HepG2 (cell line): ENCODE results near the gene SUPT4H1. TPM values are rescaled to one million over a fixed set of nuclear protein-coding genes. Genes with fewer than 3 reads are reported as not detected.

Source experiments
- ELF1 ChIP-seq: sonication (generic); formaldehyde crosslinking; IDR thresholded peaks from 2 replicates; pipeline ENCODE4 v1.4.0; 2020; ENCODE audit warnings: missing genetic modification reagents
- LCORL ChIP-seq, 2 experiments: fragments of 450-650 bp in 1 of 2; sonication (generic) in 1 of 2; formaldehyde crosslinking in 1 of 2; IDR thresholded peaks; 2 replicates each; pipeline versions ENCODE4 v1.5.0 to v1.6.1; 2017 to 2020; ENCODE audit warnings: antibody characterized with exemption in 1 of 2, missing genetic modification reagents in 1 of 2
- PAX8 ChIP-seq: sonication (generic); formaldehyde crosslinking; IDR thresholded peaks from 2 replicates; pipeline ENCODE4 v1.8.0; 2022; ENCODE audit warnings: mild to moderate bottlenecking, missing genetic modification reagents, borderline replicate concordance
- ZNF343 ChIP-seq: sonication (generic); formaldehyde crosslinking; IDR thresholded peaks from 2 replicates; pipeline ENCODE4 v1.4.0; 2020; ENCODE audit warnings: mild to moderate bottlenecking, missing genetic modification reagents
- ZNF460 ChIP-seq: sonication (generic); formaldehyde crosslinking; IDR thresholded peaks from 2 replicates; pipeline ENCODE4 v1.5.1; 2020; ENCODE audit warnings: missing genetic modification reagents, mild to moderate bottlenecking, borderline replicate concordance
- ZNF563 ChIP-seq: sonication (generic); formaldehyde crosslinking; IDR thresholded peaks from 2 replicates; pipeline ENCODE4 v1.8.0; 2022; ENCODE audit warnings: mild to moderate bottlenecking, moderate library complexity, missing genetic modification reagents
- ZNF564 ChIP-seq: sonication (generic); formaldehyde crosslinking; IDR thresholded peaks from 2 replicates; pipeline ENCODE4 v1.8.1; 2023; ENCODE audit warnings: mild to moderate bottlenecking, missing genetic modification reagents
- ZNF619 ChIP-seq: sonication (generic); formaldehyde crosslinking; IDR thresholded peaks from 2 replicates; pipeline ENCODE4 v1.4.0; 2020; ENCODE audit warnings: mild to moderate bottlenecking, missing genetic modification reagents
- ZNF652 ChIP-seq: IDR thresholded peaks from 2 replicates; pipeline ENCODE4 v1.6.1; 2016; ENCODE audit warnings: low read depth, borderline replicate concordance
- ZNF878 ChIP-seq: sonication (generic); formaldehyde crosslinking; IDR thresholded peaks from 2 replicates; pipeline ENCODE4 v1.8.1; 2023; ENCODE audit warnings: mild to moderate bottlenecking, missing genetic modification reagents, moderate library complexity
- polyA plus RNA-seq, 8 experiments: library from polyadenylated mRNA; depleted of rRNA in 3 of 8; stranded (reverse) in 7 of 8; unstranded in 1 of 8; fragments of >200 nt; fragmentation: Illumina TruSeq in 4 of 8; extraction: Trizol in 4 of 8; gene quantifications; 2 replicates each; pipeline versions ENCODE4 v1.2.1 to v1.2.3, GENCODE V29; 2011 to 2016; ENCODE audit warnings: low read depth in 4 of 8, missing spikeins in 1 of 8, mixed read lengths in 1 of 8; ENCODE audit not compliant: insufficient read depth in 1 of 8
- total RNA-seq, 5 experiments: library from RNA; depleted of rRNA; stranded (reverse); fragments of >200 nt; fragmentation: Illumina TruSeq; extraction: Trizol; gene quantifications; 2 replicates each; pipeline ENCODE4 v1.2.3, GENCODE V29; 2016; ENCODE audit warnings: low read depth in 1 of 5
- TF ChIP-seq, protein P1 (sequence below), 2 experiments: fragments of 450-650 bp in 1 of 2; sonication (generic) in 1 of 2; formaldehyde crosslinking in 1 of 2; IDR thresholded peaks; 2 replicates each; pipeline versions ENCODE4 v1.6.1 to v1.8.0; 2016 to 2022; ENCODE audit warnings: antibody characterized with exemption in 1 of 2, mild to moderate bottlenecking in 1 of 2, missing genetic modification reagents in 1 of 2
- TF ChIP-seq, protein P2 (sequence below): sonication (generic); formaldehyde crosslinking; IDR thresholded peaks from 2 replicates; pipeline ENCODE4 v1.9.0; 2021; ENCODE audit warnings: mild to moderate bottlenecking, missing genetic modification reagents

Gene SUPT4H1
- total and polyA plus RNA-seq, 2 of the 13 experiments (the other 11 are each of a cell fraction or from before 2014, with no cell fraction given) = 155 to 244 TPM

DNA sequence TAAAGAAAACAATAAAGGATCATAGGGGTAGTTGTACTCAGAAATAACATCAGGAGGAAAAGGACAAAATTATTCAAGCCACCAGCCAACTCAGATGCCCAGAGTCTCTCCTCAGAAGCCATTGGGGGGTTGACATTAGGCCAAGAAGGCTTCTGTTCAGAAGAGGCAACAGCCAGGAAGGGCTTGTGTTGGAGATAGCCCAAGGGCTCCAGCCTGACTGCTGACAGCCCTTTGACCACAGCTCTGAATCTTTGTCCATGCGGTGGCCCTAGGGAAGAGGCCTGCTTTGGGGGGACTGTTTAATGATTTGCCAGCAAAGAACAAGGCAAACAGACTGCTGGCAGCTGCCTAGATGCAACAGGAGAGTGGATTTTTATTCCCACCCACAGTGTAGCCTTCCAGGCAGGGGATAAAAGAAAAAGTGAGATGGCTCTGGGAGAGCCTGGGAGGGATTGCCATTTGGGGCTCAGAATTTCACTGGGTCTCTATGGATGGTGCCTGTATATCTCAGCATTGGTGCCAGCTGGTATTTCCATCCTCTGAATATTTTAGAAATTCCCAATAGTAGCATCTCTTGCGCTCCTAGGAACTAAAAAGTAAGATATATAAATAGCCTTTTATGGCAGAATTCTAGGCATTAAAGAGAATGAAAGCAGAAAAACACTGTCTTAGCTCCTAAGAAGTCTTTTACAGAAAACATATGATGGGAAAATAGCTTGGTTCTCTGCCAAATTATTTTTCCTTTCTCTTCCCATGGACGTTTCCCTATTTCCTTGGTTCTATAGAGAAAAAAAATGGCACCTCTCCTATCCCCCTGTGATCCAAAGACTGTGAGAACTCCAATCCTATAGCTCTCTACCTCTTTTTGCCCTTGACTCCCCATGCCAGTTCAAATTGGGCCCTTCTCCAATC is 29.4 kb upstream of the SUPT4H1 start (continued):
- TF ChIP-seq ZNF652 (CRISPR knock-in tag) (peak; percentile 32; the same call in 1 of the 2 replicates), ZNF564 (CRISPR knock-in tag) (peak; percentile 70; the same call in 1 of the 2 replicates), ZNF563 (CRISPR knock-in tag) (0 out of 2 replicates have a peak, but pooled peaks have one; percentile 28), ZNF343 (peak; percentile 38; the same call in 1 of the 2 replicates), ELF1 (CRISPR knock-in tag) (peak; percentile 72), ZNF878 (CRISPR knock-in tag) (peak; percentile 79; the same call in 1 of the 2 replicates), LCORL (IDR thresholded peaks at IDR 0.05) (no peak), LCORL (CRISPR knock-in tag; IDR thresholded peaks at IDR 0.05) (peak; percentile 62), PAX8 (CRISPR knock-in tag) (no peak), ZNF619 (no peak), ZNF460 (CRISPR knock-in tag) (peak; percentile 53; the same call in 1 of the 2 replicates)
- TF ChIP-seq, protein P1, sequence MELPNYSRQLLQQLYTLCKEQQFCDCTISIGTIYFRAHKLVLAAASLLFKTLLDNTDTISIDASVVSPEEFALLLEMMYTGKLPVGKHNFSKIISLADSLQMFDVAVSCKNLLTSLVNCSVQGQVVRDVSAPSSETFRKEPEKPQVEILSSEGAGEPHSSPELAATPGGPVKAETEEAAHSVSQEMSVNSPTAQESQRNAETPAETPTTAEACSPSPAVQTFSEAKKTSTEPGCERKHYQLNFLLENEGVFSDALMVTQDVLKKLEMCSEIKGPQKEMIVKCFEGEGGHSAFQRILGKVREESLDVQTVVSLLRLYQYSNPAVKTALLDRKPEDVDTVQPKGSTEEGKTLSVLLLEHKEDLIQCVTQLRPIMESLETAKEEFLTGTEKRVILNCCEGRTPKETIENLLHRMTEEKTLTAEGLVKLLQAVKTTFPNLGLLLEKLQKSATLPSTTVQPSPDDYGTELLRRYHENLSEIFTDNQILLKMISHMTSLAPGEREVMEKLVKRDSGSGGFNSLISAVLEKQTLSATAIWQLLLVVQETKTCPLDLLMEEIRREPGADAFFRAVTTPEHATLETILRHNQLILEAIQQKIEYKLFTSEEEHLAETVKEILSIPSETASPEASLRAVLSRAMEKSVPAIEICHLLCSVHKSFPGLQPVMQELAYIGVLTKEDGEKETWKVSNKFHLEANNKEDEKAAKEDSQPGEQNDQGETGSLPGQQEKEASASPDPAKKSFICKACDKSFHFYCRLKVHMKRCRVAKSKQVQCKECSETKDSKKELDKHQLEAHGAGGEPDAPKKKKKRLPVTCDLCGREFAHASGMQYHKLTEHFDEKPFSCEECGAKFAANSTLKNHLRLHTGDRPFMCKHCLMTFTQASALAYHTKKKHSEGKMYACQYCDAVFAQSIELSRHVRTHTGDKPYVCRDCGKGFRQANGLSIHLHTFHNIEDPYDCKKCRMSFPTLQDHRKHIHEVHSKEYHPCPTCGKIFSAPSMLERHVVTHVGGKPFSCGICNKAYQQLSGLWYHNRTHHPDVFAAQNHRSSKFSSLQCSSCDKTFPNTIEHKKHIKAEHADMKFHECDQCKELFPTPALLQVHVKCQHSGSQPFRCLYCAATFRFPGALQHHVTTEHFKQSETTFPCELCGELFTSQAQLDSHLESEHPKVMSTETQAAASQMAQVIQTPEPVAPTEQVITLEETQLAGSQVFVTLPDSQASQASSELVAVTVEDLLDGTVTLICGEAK (IDR thresholded peaks at IDR 0.05) = no peak
- TF ChIP-seq, protein P1 (CRISPR knock-in tag; IDR thresholded peaks at IDR 0.05) = peak; percentile 85
- TF ChIP-seq, protein P2, sequence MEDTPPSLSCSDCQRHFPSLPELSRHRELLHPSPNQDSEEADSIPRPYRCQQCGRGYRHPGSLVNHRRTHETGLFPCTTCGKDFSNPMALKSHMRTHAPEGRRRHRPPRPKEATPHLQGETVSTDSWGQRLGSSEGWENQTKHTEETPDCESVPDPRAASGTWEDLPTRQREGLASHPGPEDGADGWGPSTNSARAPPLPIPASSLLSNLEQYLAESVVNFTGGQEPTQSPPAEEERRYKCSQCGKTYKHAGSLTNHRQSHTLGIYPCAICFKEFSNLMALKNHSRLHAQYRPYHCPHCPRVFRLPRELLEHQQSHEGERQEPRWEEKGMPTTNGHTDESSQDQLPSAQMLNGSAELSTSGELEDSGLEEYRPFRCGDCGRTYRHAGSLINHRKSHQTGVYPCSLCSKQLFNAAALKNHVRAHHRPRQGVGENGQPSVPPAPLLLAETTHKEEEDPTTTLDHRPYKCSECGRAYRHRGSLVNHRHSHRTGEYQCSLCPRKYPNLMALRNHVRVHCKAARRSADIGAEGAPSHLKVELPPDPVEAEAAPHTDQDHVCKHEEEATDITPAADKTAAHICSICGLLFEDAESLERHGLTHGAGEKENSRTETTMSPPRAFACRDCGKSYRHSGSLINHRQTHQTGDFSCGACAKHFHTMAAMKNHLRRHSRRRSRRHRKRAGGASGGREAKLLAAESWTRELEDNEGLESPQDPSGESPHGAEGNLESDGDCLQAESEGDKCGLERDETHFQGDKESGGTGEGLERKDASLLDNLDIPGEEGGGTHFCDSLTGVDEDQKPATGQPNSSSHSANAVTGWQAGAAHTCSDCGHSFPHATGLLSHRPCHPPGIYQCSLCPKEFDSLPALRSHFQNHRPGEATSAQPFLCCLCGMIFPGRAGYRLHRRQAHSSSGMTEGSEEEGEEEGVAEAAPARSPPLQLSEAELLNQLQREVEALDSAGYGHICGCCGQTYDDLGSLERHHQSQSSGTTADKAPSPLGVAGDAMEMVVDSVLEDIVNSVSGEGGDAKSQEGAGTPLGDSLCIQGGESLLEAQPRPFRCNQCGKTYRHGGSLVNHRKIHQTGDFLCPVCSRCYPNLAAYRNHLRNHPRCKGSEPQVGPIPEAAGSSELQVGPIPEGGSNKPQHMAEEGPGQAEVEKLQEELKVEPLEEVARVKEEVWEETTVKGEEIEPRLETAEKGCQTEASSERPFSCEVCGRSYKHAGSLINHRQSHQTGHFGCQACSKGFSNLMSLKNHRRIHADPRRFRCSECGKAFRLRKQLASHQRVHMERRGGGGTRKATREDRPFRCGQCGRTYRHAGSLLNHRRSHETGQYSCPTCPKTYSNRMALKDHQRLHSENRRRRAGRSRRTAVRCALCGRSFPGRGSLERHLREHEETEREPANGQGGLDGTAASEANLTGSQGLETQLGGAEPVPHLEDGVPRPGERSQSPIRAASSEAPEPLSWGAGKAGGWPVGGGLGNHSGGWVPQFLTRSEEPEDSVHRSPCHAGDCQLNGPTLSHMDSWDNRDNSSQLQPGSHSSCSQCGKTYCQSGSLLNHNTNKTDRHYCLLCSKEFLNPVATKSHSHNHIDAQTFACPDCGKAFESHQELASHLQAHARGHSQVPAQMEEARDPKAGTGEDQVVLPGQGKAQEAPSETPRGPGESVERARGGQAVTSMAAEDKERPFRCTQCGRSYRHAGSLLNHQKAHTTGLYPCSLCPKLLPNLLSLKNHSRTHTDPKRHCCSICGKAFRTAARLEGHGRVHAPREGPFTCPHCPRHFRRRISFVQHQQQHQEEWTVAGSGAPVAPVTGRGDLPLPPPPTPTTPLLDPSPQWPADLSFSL (CRISPR knock-in tag) = 0 out of 2 replicates have a peak, but pooled peaks have one; percentile 22
